Measurements from ENCODE around the gene EEF1AKMT3.

The EEF1AKMT3 gene

DNA sequence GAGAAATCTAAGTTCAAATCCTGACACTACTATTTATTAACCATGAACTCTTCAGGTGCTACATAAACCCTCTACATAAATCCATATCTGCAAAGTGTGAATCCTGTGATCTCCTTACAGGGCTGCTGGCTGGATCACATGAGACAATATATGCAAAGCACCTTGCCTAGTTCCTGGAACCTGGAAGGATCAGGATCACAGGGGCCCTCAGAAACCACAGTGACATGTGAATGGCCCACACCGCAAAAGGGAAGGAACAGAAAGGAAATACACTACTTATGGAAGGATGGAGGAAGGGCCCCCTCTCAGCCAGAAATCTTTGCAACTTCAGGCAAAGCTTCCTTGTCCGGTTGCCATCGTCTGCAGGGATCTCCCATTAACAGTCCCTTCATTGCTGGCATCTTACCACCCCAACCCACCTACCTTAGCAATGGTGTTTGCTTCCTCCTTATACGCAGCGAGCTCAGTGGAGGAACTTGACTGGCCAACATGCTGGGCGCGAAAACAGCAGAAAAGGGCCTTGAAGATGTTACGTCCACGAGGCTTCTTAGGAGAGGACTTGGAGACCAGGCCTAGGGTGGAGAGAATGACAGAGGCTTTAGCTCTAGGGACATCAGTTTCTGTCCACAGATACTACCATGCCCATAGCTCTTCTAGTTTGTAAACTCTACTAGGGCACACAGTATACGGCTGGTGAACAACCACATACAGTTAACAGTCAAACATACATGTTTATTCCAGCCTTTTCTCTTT is 56.8 kb downstream of the EEF1AKMT3 start:
- peaks cover 47 to 48% of the 10 kb centered on the region in 2 donors for H3K36me3 ChIP-seq (ENCODE audit: control insufficient read depth in 2 of 2, insufficient read depth in 2 of 2, low read length in 2 of 2)
- H3K27me3 ChIP-seq (ENCODE audit: control insufficient read depth in 1 of 2, insufficient read depth in 2 of 2, low read length in 2 of 2): no peaks in the 10 kb centered on the region
- H3K9me3 ChIP-seq (ENCODE audit: control insufficient read depth in 2 of 2, low read length in 2 of 2): no peaks in the 10 kb centered on the region
- peak overlapping the region in 1 of 2 donors; percentile 35 for H3K4me3 ChIP-seq (ENCODE audit: low read length in 2 of 2)
- H3K9ac ChIP-seq (ENCODE audit: low read length in 2 of 2): no peak overlapping the region
- peaks cover 63% of the 10 kb centered on the region for H3K4me1 ChIP-seq (ENCODE audit: control insufficient read depth, insufficient read depth, low read length)
- peak overlapping the region; percentile 31 for H3K27ac ChIP-seq (ENCODE audit: low read length)

DNA sequence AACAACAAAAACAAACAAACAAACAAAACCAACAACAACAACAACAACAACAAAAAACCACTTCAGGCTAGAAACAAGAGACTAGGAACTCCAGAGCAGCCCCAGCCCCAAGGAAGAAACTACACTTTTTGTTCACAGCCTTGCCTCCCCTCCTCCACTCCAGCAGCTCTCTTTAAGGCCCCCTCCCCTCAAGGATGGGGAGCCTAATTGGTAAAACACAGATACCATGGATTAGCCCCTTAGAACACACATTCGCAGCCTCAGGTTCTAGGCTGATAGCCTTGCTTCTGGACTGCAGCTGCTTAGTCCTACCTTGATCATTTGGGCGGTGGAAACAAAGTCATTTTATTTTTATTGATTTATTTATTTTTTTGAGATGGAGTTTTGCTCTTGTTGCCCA is 58.0 kb downstream of the EEF1AKMT3 start:
- Histone ChIP-seq H3K27ac (ENCODE audit: low read length) (peak overlapping the region; percentile 18), H3K4me3 (ENCODE audit: low read length in 2 of 2) (no peak overlapping the region), H3K9me3 (ENCODE audit: control insufficient read depth in 2 of 2, low read length in 2 of 2) (no peaks in the 10 kb centered on the region), H3K4me1 (ENCODE audit: control insufficient read depth, insufficient read depth, low read length) (peaks cover 71% of the 10 kb centered on the region), H3K9ac (ENCODE audit: low read length in 2 of 2) (no peak overlapping the region), H3K36me3 (ENCODE audit: control insufficient read depth in 2 of 2, insufficient read depth in 2 of 2, low read length in 2 of 2) (peaks cover 36 to 37% of the 10 kb centered on the region in 2 donors), H3K27me3 (ENCODE audit: control insufficient read depth in 1 of 2, insufficient read depth in 2 of 2, low read length in 2 of 2) (no peaks in the 10 kb centered on the region)

Data from stomach smooth muscle (tissue), 2 donors.